Transverse colon (tissue), 4 donors: ENCODE results near the gene ASIC2.

ENCODE experiments used
- EP300 ChIP-seq: sonication (generic); formaldehyde crosslinking; IDR thresholded peaks from one replicate; pipeline ENCODE4 v1.6.1; 2017; ENCODE audit warnings: antibody characterized with exemption, low read depth
- POLR2A ChIP-seq: fragments of 450-650 bp; IDR thresholded peaks from one replicate; pipeline ENCODE4 v1.6.1; 2016; ENCODE audit warnings: antibody characterized with exemption, mild to moderate bottlenecking, moderate library complexity
- POLR2AphosphoS5 ChIP-seq, 3 donors: sonication (generic); formaldehyde crosslinking; IDR thresholded peaks; one replicate each; pipeline ENCODE4 v1.6.1; 2016; ENCODE audit warnings: antibody characterized with exemption in 3 of 3
- TF ChIP-seq, protein P1 (sequence below), 5 experiments: fragments of 200-600 bp in 3 of 5; fragments of 450-650 bp in 2 of 5; sonication (generic) in 3 of 5; IDR thresholded peaks; 1 replicate in 2 of 5; 2 replicates in 3 of 5; pipeline ENCODE4 v1.5.1; 2016 to 2017; ENCODE audit warnings: antibody characterized with exemption in 5 of 5, inconsistent platforms in 3 of 5, mild to moderate bottlenecking in 2 of 5, moderate library complexity in 1 of 5

DNA sequence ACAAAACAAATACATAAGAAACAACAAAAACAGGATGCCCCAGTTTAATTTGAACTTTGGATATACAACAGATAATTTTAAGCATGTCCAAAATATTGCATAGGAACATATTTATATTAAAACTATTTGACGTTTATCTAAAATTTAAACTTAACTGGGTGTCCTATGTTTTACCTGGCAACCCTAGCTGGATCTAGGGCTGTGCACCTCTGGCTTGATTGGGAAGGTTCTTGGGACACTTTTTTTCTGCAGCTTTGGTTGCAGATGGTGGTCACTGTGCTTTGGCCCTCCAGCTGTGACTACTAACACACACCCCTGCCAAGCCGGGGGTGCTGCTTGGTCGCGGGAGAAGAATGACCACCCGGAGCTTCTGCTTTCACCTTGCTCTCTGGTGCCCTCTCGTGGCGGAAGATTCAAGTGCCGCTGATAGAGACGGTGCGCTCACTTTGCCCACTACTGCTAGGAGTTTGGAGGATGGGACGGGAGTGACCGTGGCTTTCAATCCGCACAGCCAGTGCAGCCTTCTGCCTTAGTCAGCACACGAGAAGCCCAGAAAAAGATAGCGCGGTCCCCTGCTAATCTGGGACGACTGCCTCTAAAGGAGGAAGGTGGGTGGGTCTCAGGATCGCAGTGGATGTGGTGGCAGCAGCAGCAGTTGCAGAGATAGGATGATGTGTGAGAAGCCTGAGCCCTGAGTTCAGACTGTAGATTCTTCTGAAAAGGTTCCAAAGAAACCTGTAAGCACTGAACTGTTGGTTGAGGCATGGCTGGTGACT lies 294.8 kb downstream of the ASIC2 start:
- TF ChIP-seq, protein P1, sequence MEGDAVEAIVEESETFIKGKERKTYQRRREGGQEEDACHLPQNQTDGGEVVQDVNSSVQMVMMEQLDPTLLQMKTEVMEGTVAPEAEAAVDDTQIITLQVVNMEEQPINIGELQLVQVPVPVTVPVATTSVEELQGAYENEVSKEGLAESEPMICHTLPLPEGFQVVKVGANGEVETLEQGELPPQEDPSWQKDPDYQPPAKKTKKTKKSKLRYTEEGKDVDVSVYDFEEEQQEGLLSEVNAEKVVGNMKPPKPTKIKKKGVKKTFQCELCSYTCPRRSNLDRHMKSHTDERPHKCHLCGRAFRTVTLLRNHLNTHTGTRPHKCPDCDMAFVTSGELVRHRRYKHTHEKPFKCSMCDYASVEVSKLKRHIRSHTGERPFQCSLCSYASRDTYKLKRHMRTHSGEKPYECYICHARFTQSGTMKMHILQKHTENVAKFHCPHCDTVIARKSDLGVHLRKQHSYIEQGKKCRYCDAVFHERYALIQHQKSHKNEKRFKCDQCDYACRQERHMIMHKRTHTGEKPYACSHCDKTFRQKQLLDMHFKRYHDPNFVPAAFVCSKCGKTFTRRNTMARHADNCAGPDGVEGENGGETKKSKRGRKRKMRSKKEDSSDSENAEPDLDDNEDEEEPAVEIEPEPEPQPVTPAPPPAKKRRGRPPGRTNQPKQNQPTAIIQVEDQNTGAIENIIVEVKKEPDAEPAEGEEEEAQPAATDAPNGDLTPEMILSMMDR (IDR thresholded peaks at IDR 0.05), result peak; percentile 84 to 93 (median 90)
- TF ChIP-seq POLR2A (no peak), EP300 (no peak), POLR2AphosphoS5 (IDR thresholded peaks at IDR 0.05) (no peak)
